Measurements from ENCODE around the gene THAP12.

The THAP12 gene

DNA sequence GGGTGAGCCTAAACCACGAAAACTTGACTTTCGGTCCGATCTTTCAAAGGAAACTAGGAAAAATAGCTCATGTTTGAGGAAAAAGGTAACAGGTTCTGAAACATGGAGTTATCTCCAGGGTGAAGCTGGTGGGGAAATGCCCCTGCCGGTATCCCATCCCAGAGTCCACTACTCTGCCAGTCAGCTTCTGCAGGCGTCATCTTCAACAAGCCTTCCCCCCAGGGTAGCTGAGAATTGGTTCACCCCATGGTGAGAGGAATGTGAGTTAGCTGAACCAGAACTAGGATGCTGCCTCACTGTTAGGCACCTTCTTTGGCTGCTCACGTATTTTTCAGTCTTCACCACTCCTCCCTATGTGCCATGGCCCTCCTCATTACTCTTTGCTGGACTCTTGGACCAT, 1.3 kb upstream of the THAP12 start:
- TF ChIP-seq, protein P1, sequence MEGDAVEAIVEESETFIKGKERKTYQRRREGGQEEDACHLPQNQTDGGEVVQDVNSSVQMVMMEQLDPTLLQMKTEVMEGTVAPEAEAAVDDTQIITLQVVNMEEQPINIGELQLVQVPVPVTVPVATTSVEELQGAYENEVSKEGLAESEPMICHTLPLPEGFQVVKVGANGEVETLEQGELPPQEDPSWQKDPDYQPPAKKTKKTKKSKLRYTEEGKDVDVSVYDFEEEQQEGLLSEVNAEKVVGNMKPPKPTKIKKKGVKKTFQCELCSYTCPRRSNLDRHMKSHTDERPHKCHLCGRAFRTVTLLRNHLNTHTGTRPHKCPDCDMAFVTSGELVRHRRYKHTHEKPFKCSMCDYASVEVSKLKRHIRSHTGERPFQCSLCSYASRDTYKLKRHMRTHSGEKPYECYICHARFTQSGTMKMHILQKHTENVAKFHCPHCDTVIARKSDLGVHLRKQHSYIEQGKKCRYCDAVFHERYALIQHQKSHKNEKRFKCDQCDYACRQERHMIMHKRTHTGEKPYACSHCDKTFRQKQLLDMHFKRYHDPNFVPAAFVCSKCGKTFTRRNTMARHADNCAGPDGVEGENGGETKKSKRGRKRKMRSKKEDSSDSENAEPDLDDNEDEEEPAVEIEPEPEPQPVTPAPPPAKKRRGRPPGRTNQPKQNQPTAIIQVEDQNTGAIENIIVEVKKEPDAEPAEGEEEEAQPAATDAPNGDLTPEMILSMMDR (IDR thresholded peaks at IDR 0.05; ENCODE audit: low read depth, low read length) = no peak
- no peak overlapping the region for H3K4me3 ChIP-seq (ENCODE audit: low read depth, low read length)
- in situ Hi-C loops (cut with HindIII; ENCODE audit: low sequenced_read_pairs) = no loop called here
- no peak for DNase-seq (ENCODE audit: low read depth, low spot score)

DNA sequence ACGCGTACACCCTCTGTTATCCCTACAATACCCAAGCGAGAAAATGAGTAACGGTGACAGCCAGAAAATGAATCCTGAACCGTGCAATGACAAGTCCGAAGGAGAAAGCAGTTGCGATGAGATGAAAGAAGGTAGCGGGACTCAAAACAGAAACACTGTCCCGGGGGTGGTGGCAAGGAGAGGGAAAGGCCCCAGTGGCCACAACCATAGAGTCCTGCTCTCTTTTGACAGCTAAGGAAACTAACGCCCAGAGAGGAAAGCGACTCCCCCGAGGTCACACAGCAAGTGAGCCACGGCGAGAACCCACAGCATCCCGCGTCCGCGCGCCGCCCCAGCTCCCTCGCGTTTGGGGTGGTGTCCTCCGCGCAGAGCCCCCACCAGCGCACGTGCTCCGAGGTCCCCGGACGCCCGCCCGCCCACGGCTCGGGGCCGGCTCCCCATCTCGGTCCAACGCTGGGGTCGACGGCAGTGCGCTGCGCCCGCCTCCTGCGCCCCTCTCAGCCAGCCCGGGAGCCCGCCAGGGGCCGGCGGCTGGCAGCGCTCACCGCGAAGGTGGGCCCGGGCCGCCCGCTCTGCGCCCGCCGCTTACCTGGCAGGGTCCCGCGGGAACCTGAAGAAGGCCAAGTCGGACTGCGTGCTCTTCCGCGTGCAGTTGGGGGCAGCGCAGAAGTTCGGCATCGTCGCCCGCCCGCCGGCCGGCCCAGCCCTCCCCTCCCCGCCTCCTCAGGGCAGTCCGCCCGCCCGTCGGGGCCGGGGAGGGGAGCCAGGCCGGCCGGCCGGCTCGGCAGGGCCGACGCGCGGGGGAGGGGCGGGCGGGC, 564 bp downstream of the THAP12 start:
- in situ Hi-C loops (cut with HindIII; ENCODE audit: low sequenced_read_pairs) = no loop called here
- peak; percentile 16 for DNase-seq (ENCODE audit: low read depth, low spot score)
- peak overlapping the region; percentile 86 for H3K4me3 ChIP-seq (ENCODE audit: low read depth, low read length)
- TF ChIP-seq, protein P1 (IDR thresholded peaks at IDR 0.05; ENCODE audit: low read depth, low read length) = no peak

DNA sequence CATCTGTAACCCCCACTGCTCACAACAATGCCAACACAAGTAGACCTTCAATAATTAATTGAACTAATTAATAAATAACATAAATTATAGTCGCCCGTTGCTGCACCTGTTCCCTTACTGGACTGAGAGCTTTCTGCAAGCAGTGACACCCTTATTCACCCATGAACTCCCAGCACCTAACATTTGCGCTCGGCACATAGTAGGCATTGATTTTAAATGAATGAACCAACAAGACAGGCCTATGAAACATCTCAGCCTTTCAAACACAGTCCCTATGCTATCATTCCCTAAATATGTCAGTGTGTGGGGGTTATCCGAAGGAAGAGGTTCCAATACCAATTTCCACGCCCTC, 1.1 kb downstream of the THAP12 start:
- no peak for DNase-seq (ENCODE audit: low read depth, low spot score)
- peak overlapping the region; percentile 86 for H3K4me3 ChIP-seq (ENCODE audit: low read depth, low read length)
- in situ Hi-C loops (cut with HindIII; ENCODE audit: low sequenced_read_pairs) = no loop called here
- TF ChIP-seq, protein P1 (IDR thresholded peaks at IDR 0.05; ENCODE audit: low read depth, low read length) = no peak

DNA sequence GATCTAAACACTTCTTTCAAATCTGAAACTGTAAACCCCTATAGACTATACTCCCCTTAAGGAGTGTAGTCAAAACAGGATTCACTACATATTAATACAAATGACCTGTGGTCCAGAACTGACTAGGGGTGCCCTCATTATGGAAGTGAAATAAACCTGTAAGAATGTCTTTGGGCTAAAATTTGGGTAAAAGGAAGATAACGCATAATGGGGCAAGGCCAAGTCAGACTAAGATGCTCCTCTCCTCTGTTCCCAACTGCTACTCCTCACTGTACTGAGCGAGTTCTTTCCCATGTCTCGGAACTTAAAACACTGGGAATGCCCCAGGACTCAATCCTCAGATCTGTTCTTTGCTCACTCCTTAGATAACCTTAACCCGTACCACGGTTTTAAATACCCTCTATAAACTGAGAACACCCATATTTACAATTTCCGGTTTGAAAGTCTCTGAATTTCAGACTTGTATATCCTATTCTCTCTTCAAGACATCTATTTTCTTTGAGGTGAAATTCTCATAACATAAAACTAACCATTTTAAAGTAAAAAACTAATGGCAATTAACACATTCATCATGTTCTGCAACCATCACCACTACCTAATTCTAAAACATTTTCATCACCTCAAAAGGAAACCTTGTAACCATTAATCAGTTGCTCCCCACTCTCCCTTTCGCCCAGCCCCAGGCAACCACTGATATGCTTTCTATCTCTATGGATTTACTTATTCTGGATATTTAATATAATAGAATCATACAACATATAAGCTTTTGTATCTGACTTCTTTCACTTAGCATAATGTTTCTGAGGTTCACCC, 4.0 kb downstream of the THAP12 start:
- TF ChIP-seq, protein P1 (IDR thresholded peaks at IDR 0.05; ENCODE audit: low read depth, low read length) = no peak
- no peak overlapping the region for H3K4me3 ChIP-seq (ENCODE audit: low read depth, low read length)
- in situ Hi-C loops (cut with HindIII; ENCODE audit: low sequenced_read_pairs) = no loop called here
- no peak for DNase-seq (ENCODE audit: low read depth, low spot score)

DNA sequence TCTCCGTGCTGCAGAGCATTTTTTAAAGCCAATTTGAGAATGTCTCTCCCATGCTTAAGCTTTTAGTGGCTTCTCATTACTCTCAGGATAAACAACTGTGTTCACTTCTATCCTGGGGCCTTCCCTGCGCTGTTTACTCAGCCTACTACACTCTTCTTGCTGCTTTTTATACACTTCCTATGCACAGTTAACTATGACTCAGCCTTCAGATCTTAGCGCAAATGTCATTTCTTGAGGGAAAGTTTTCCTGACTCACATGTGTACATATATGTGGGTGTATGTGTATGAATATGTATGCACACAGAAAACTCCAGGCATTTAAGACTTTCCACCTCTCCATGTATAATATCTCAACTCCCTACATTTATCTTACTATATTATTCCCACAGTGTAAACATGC, 9.8 kb downstream of the THAP12 start:
- in situ Hi-C loops (cut with HindIII; ENCODE audit: low sequenced_read_pairs) = no loop called here
- DNase-seq (ENCODE audit: low read depth, low spot score) = peak; percentile 73
- no peak overlapping the region for H3K4me3 ChIP-seq (ENCODE audit: low read depth, low read length)
- TF ChIP-seq, protein P1 (IDR thresholded peaks at IDR 0.05; ENCODE audit: low read depth, low read length) = no peak

DNA sequence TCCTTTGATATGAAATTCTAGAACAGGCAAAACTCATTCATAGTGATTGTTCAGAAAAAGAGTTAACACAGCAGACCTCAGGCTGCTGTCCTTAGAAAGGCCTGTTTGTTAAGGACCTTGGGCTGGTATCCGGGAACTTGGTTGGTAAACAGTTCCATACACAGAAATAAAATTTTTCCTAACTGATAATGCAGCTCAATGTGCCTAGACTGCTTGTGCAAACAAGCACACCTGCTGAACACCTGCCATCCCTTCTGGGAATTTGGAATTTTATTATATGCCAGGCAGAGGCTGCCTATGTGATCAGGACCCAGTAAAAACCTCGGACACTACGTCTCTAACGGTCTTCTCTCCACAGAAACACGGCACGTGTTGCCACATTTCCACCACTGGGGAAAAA, 11.5 kb downstream of the THAP12 start:
- no peak overlapping the region for H3K4me3 ChIP-seq (ENCODE audit: low read depth, low read length)
- no peak for DNase-seq (ENCODE audit: low read depth, low spot score)
- in situ Hi-C loops (cut with HindIII; ENCODE audit: low sequenced_read_pairs) = no loop called here
- TF ChIP-seq, protein P1 (IDR thresholded peaks at IDR 0.05; ENCODE audit: low read depth, low read length) = no peak

Measured in astrocyte of the spinal cord (primary cell).